GM21381 (cell line): ENCODE data around the gene PDE7B.

ENCODE experiments used
- ATAC-seq: cut with Tn5 transposase; IDR thresholded peaks from one replicate; pipeline ENCODE4 v1.9.1; 2021; ENCODE audit warnings: mild to moderate bottlenecking, moderate library complexity; ENCODE audit not compliant: unreplicated experiment

The PDE7B gene

DNA sequence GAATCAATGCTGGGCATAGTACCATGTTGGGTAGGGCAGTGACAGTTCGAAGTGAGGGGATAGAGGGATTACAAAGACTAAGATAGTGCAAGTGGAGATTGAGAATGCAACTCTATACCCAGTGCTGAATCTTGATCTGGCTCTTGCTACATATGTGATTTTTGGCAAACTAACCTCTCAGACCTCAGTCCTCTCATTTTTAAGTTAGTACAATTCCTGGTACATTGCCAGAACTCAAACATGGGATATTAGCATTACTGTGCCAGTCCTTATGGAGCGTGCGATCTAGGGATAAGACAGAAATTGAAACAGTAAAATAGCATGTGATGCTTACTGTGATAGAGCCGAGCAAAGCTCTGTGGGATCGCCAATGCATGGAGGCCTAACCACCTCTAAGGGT, 210.2 kb downstream of the PDE7B start:
- ATAC-seq = no peak

DNA sequence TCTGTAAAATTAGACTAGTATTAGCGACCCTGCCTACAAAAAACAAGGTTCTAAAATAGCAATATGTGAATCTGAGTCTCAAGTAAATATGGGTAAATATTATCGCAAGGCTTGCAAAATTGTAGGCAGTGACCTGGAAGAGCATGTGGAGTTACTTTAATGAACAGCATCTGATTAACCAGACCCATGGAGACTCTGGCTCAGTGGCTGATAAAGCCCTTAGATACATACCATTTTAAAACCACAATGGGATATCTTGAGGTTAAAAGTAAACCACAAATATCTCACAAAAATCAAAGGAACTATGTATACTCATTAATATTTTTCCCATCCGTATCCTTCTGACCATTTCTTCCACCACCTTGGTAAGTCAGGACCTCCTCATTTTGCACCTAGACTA, 211.6 kb downstream of the PDE7B start:
- no peak for ATAC-seq

DNA sequence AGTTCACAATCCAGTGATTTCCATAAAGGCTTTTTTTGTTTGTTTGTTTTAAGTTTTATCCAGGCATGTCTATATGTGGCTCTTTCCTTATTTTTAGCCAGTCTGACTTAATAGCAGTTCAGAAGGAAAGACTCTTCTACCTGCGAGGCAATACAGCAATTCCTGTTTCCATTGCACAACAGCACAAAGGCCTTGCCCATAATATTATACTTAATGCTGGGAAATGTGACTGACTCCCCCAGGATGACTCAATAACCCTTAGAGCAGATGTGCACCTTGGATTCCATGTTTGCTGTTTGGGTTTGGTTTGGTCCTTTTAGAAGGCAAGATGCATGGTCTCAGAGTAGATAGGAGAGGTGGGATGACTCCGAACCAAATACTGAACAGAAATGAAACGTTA, 214.5 kb downstream of the PDE7B start:
- ATAC-seq = no peak

DNA sequence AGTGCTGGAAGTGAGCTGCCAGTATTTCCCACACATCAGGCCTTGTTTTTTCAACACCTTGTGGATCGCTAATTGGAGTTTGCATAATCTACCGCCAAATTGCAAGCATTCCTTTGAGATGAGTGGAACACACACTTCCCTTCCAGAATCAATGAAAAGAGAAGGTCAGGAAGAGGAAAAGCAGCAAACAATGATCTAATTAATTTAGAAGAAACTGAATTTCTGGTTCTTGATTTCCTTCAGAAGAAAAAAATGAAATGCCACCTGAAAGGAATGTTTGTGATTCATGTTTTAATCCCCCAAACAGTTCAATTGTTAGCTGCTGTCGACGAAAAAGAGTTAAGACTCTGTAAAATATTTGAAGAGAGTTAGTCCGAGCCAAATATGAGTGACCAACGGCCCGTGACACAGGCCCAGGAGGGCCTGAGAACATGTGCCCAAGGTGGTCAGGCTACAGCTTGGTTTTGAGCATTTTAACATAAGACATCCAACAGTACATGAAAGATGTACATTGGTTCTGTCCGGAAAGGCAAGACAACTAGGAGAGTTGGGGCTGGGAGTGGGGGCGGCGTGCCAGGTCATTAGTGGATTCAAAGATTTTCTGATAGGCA, 216.3 kb downstream of the PDE7B start:
- ATAC-seq = no peak

DNA sequence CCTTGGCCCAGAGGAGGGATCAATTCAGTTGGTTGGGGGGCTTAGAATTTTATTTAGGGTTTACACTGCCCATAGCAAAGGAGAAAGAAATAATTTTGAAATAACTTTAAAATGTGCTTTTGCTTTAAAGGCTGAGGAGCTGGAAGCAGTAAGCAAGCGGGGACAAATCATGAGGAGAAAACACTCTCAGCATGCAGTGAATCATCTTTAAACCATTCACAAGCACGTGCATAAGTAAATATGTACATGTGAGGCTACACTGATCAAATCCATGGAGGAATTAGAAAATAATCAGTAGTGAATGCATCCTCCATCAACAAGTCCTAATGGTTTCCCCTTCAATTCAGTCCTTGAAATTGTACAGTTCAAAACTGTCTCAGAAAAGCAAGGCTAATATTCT, 217.6 kb downstream of the PDE7B start:
- ATAC-seq = no peak

DNA sequence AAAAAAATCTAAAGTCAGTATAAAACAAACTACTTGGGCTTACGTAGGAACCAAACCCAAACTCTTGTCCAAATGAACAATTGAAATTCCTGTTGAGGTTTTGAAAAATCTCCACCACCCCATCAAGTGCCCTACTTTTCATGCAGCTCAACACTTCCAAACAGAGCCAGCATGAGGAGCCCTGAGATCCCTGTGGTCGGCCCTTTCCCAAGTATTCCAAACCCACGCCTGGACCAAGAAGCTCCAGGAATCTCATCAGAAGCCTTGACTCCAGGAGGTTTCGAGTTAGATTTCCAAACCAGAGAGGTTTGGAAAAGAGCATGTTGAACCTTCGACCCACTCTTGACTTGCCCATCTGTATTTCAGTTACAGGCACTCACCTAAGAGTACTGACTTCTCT, 219.3 kb downstream of the PDE7B start:
- no peak for ATAC-seq

DNA sequence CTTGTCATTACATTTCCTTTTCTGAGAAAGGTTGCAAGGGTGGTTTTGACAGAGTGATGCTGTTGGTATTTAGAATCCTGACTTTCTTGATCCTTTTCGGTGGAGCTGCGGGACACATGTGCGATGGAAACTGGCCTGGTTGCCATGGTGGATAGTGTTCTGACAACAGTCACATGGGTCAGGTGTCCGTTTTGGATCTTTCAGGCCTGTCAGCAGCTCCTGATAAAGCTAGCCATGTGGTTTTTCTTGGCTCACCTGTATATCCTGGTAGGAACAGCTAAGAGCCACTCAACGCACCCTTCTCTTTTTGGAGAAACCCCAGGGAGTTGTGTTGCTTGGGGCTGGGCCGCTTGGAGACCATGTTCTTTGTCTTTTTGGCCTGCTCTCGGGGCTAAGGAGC, 221.2 kb downstream of the PDE7B start:
- no peak for ATAC-seq

DNA sequence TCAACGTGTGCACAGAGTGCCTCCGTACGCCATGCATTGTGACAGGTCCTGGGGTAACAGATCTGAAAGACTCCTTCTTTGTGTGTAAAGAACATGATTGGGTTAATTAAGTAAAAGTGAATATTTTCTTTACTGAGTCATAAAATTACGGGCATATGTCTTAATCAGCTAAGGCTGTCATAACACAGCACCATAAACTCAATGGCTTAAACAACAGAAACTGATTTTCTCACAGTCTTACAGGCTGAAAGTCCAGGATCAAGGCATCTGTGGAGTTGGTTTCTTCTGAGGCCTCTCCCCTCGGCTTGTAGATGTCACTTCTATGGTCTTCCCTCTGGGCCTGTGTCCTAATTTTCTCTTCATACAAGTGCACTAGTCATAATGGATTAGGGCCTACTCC, 221.7 kb downstream of the PDE7B start:
- no peak for ATAC-seq

DNA sequence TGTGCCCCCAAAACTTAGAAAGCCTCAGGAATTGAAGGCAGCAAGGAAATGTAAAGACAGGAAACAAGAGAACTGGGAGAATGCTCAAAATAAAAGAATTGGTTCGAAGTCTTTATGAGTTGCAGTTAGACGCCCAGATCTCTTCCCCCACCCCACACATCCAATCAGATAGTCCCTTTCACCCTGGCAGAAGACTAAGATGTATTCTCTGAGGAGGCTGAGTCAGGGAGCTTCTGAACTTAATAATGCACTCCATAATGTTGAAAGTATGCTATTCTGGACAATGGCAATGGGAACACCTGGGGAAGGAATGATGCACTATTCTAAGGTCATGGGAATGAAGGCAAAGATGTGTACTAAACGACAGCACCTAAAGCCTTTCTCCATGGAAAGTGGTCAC, 225.0 kb downstream of the PDE7B start:
- ATAC-seq = no peak

DNA sequence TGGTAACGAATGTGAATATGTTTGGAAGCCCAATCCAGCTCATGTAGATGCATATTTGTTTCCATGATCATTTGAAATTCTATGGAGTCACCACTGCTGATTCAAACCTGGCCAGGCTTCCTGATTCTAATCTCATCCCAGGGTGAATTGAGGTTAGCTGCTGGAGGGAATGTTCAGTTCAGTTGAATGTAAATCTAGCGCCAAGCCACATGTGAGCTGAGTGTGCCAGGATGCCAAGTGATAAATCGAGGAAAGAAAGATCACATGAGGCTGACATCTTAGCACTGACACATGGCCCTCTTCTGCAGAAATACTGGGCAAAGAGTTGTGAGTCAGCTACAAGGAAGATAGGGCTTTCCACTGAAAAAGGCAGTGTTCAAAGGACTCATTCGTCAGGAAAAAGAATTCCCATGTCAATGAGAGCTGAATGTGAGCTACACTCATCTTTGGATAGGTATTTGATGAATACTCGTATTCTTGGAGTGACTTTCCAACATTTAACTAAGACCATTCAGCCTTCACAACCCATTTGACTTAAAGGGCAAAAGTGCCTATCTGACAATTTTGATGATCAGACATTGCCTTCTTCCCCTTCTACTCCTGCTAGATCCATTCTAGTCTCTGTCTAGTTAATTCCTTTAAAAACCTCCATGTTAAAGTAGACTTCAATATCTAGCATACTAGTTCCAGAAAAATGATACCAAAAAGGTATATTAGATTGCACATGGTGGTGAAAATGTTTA, 226.5 kb downstream of the PDE7B start:
- no peak for ATAC-seq

DNA sequence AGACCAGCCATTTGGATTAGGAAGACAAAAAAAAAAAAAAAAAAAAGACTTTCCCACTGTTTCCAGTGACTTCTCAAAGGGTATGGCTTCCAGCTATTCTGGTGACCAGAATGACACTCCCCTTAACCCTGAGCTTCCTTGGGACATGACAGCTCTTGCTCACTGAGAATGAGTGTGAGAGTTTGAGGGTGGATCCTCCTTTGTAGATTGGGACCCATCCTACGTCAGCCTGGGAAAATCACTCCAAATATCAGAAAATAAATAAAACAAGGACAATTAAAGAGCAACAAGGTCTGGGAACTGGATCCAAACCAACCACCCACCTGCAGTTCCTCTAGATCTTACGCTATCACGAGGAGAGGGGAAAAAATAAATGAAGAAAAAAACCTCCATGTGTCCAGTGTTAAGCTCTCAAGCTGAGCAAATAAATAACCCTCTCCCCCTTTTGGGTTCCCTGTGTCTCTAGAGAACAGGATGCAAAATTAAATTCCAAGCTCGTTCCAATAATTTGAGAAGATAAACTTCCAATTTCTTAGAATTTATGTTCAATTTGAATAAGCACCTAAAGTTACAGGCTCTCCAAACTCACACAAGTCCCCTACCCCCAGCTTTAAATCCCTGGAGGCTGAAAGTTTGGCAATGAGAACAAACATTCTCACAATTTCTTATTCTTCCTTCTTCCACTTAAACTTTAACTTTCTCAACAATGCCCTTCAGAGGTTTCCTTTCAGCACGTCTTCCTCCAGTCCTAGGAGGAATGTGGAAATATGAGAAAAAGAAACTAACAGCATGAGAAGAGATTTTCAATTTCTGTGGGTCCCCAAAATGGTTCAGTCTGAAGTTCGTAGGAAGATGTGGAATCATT, 228.4 kb downstream of the PDE7B start:
- ATAC-seq = no peak

DNA sequence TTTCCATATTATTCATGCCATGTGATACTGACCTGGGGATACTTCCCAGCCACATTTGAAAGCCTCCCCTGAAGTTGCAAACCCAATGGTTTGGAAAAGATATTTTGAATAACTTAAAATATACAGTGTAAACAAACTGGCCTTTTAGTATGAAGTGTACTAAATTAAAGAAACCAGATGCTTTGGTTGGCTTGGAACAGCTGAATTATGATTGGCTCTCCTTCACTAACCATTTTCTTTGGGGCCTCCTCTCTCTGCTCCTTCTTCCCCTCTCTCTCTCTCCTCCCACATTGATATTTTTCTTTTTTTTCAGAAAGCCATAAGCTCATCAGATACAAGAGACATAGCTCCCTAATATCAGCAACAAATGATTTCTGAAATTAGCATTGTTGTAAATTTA, 232.0 kb downstream of the PDE7B start:
- ATAC-seq = no peak

DNA sequence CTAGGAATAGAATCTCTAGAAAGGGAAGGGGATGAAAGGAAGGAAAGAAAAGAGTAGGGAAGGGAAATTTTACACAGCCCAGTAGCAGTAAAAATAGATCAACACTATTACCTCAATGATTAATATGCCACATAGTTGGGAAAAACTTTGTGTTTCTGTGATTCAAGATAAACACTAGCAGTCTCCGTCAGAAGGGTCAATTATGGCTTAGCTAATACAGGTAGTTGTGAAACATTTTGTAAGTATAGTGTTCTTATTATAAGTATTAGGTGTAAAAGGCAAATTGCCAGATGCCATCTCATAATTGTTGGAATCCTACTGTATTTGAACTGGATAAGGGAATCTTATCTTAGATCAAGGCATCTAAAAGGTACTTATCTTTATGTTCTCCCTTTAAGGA, 232.9 kb downstream of the PDE7B start:
- no peak for ATAC-seq

DNA sequence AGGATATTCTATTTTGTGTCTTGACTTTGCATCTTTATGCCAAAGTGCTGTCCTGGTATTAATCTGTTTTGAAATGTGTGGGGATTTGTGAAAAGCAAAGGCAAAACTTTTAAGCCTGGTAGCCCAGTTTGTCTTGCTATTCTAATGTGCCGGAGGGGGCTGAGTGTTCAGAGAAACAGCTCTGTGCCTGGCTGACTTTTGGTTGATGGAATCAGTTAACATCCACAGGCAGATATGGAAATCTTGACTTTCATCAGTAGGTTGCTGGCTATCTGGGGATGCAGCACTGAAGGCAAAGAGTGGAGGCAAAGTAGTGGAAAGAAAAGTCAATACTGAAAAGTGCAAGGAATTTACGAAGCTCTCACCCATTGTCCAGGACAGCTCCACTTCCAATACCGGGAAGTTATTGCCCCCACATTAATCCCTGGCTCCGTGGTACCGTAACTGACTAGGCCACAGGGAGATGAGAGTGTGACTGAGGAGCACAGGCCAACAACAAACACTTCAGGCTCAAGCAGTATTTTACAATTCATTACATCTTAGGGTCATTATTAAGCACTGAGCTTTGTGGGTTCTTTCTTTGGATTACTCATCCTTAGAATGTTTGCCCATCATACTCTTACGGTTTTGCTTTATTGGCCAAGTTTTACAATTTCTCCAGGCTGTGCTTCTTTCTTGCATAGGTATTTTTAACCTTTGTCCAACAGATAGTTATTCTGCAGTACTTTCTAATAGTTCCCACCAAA, 234.0 kb downstream of the PDE7B start:
- no peak for ATAC-seq

DNA sequence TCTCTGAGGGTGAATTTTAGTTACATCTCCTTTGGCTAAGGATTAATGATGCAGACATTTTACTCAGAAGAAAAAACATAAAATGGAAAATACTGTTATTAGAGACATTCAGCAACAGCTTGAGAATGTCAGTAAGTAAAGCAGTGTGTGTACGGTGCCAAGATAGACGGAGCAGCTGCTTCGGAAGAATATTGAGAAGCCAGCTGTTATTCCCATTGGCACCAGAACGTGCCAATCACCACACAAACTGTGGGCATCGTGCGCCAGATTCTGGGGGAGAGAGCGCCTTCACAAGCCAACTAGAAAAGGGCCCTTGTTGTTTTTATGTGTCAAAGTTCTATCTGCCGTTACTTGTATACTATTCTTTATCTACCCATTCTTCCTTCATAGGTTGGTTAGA, 235.2 kb downstream of the PDE7B start:
- no peak for ATAC-seq

DNA sequence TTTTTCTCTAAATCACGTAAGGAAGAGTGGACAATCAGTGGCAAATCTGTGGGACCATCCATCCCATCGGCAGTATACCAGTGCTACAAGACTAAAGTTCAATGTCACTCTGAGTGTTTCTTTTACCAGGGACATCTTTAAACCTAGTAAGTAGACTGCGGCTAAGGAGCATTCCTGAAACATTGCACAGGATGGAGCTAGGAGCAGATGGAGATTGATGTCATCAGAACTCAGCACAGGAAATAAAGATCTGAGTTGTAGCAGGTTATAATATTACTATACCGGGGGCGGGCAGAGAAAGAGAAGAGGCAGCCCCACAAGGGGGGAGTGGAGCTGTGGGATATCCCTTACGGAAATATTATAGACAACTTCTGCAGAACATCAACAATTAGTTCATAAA, 236.5 kb downstream of the PDE7B start:
- ATAC-seq = no peak

DNA sequence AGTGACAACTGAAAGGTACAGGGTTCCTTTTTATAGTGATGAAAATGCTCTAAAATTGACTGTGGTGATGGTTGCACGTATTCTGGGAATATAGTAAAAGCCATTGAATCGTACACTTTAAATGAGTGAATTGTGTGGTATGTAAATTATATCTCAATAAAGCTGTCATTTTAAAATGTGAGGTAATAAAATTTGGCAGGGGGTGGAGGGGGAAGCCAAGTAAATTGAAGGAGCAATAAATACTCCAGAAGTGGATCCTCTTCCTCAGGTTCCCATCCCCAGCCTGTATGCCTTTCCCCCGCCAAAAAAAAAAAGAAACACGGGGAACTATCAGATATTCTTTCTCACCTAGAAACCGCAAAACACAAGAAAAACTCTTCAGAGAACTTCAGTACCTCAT, 237.2 kb downstream of the PDE7B start:
- no peak for ATAC-seq

DNA sequence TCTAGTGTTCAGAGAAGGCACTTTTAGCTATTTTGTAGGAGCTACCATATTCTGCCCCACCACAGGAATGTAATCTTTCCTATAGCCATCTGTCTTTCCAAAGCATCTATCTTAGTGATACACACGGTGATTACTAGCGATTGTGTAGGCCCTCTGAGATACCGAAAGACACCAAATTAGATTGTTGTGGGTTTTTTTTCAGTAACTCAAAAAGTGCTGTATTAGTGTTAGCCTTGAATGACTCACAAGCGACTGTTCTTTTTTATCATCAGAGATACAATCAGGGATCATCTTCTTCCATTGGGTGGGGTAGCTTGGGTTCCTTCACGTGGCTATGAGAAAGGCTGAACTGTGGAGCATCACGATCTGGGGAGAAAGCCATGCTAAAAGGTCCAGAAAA, 238.4 kb downstream of the PDE7B start:
- no peak for ATAC-seq

DNA sequence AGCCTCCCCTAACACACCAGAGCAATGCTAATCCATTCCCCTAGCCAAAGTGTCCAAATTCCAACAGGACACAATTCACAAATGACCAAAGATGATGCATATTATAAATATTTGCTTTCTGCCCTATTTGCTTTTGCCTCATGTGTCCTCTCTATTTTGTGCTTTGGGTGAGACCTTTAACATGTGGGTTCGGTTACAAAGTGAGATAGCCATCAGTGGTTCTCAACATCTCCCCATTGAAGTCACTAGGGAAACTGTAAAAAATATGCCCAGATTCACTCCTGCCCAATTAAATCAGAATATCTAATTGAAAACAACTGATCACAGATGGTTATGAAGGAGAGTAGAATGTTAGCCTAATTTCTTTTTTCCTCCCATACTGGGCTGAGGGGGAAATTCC, 239.4 kb downstream of the PDE7B start:
- no peak for ATAC-seq

DNA sequence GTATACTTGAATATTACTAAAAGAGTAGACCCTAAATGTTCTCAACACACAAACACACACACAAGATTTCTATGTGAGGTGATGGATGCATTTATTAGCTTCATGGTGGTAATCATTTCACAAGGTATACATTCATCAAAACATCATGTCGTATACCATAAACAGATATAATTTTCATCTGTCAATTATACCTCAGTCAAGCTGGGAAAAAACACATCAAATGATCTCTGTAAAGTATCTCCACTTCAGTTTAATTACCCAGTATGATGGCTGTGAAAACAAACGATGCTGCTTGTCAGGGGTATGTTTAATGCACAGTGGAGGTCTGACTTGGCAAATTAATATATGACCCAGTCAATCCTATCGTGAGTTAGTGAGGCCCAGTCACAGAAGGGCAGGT, 241.4 kb downstream of the PDE7B start:
- ATAC-seq = no peak

DNA sequence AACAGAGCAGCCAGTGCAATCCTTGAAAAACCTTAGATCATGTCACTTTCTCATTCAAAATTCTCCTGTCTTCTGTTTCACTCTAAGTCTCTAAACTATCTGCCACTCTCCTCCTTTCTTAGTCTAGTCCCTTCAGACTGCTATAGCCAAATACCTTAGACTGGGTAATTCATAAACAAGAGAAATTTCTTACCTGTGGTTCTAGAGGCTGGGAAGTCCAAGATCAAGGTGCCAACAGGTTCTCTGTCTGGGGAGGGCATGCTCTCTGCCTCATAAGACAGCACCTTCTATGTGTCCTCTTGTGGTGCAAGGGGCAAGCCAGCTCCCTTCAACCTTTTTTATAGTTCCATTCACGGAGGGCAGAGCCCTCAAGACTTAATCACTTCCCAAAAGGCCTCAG, 242.3 kb downstream of the PDE7B start:
- ATAC-seq = no peak
